ENCODE results near the gene C19orf18. TPM values are rescaled to one million over a fixed set of nuclear protein-coding genes. Genes with fewer than 3 reads are reported as not detected.

The C19orf18 gene
- total RNA-seq, 5 donors from 2014 or later (not counting 1 experiment from before 2014, with no cell fraction given) = 0.66 to 1.2 (median 0.93) TPM

GRCh38 chr19:57946316-57946715 is 28.0 kb downstream of the C19orf18 start:
- Mint-ChIP-seq H3K4me3 (peak overlapping the region; percentile 92 to 96 (median 93)), H3K27ac (peak overlapping the region; percentile 1 to 62), H3K4me1 (peaks cover 19 to 27% (median 22%) of the 10 kb centered on the region in 3 donors), H3K27me3 (no peaks in the 10 kb centered on the region), H3K36me3 (peaks cover 58% of the 10 kb centered on the region), H3K9me3 (peaks cover 33 to 55% (median 53%) of the 10 kb centered on the region in 3 donors)
- Histone ChIP-seq H3K36me3 (ENCODE audit: control insufficient read depth in 2 of 2, extremely low read depth in 1 of 2, insufficient read depth in 1 of 2, low read length in 1 of 2) (peaks cover 26 to 31% of the 10 kb centered on the region in 2 donors), H3K27ac (ENCODE audit: low read length) (peak overlapping the region; percentile 81), H3K4me1 (ENCODE audit: control insufficient read depth in 1 of 2, extremely low read depth in 1 of 2, insufficient read depth in 2 of 2, low read length in 2 of 2) (peaks cover 4 to 24% of the 10 kb centered on the region in 2 experiments), H3K4me3 (ENCODE audit: control insufficient read depth in 1 of 2, extremely low read depth in 1 of 2, low read length in 1 of 2) (peak overlapping the region in 1 of 2 donors; percentile 78), H3K9me3 (peaks cover 15% of the 10 kb centered on the region), H3K27me3 (replicated peaks in 1 of 2; ENCODE audit: control insufficient read depth in 2 of 2, extremely low read depth in 1 of 2, insufficient read depth in 2 of 2, low read length in 1 of 2) (peaks cover 0 to 7% of the 10 kb centered on the region in 2 experiments)
- ChIA-PET POLR2A (no interaction called here), CTCF (no interaction called here)
- no peak for ATAC-seq (replicated peaks in 1 of 4)
- 52% methylated on average over 2 of the region's 2 CpGs for WGBS (ENCODE audit: insufficient coverage)
- no peak for DNase-seq

- H3K4me1 Mint-ChIP-seq = peaks cover 11 to 17% (median 12%) of the 10 kb centered on the region in 3 donors
- H3K27ac Mint-ChIP-seq = no peak overlapping the region
- peaks cover 33 to 70% (median 64%) of the 10 kb centered on the region in 3 donors for H3K9me3 Mint-ChIP-seq
- H3K27ac ChIP-seq (ENCODE audit: low read length) = no peak overlapping the region
- peaks cover 0 to 8% of the 10 kb centered on the region in 2 experiments for H3K4me1 ChIP-seq (ENCODE audit: control insufficient read depth in 1 of 2, extremely low read depth in 1 of 2, insufficient read depth in 2 of 2, low read length in 2 of 2)
- no peaks in the 10 kb centered on the region for H3K27me3 ChIP-seq (replicated peaks in 1 of 2; ENCODE audit: control insufficient read depth in 2 of 2, extremely low read depth in 1 of 2, insufficient read depth in 2 of 2, low read length in 1 of 2)
- ATAC-seq (replicated peaks in 1 of 4) (no peak), DNase-seq (no peak)
- no CpG with 5 or more reads among the region's 3 CpGs for WGBS (ENCODE audit: insufficient coverage)
- peaks cover 86% of the 10 kb centered on the region for H3K36me3 Mint-ChIP-seq
- H3K36me3 ChIP-seq (ENCODE audit: control insufficient read depth in 2 of 2, extremely low read depth in 1 of 2, insufficient read depth in 1 of 2, low read length in 1 of 2) = peaks cover 29 to 38% of the 10 kb centered on the region in 2 donors
- H3K4me3 ChIP-seq (ENCODE audit: control insufficient read depth in 1 of 2, extremely low read depth in 1 of 2, low read length in 1 of 2) = peak overlapping the region in 1 of 2 donors; percentile 17
- H3K9me3 ChIP-seq = peaks cover 20% of the 10 kb centered on the region
- H3K4me3 Mint-ChIP-seq = no peak overlapping the region
- POLR2A ChIA-PET = no interaction called here
- CTCF ChIA-PET = no interaction called here
- H3K27me3 Mint-ChIP-seq = no peaks in the 10 kb centered on the region
Observed at GRCh38 chr19:57941593-57941992, 32.7 kb downstream of the C19orf18 start.

- no peak overlapping the region for H3K27ac ChIP-seq (ENCODE audit: low read length)
- Mint-ChIP-seq H3K27me3 (no peaks in the 10 kb centered on the region), H3K4me3 (peak overlapping the region in 1 of 3 donors; percentile 90), H3K4me1 (peaks cover 8 to 11% (median 8%) of the 10 kb centered on the region in 3 donors), H3K27ac (no peak overlapping the region), H3K9me3 (peaks cover 12 to 50% (median 36%) of the 10 kb centered on the region in 3 donors), H3K36me3 (peaks cover 59% of the 10 kb centered on the region)
- ATAC-seq (replicated peaks in 1 of 4) (no peak), DNase-seq (no peak)
- H3K27me3 ChIP-seq (replicated peaks in 1 of 2; ENCODE audit: control insufficient read depth in 2 of 2, extremely low read depth in 1 of 2, insufficient read depth in 2 of 2, low read length in 1 of 2) = peaks cover 0 to 7% of the 10 kb centered on the region in 2 experiments
- H3K36me3 ChIP-seq (ENCODE audit: control insufficient read depth in 2 of 2, extremely low read depth in 1 of 2, insufficient read depth in 1 of 2, low read length in 1 of 2) = peaks cover 1 to 6% of the 10 kb centered on the region in 2 donors
- peaks cover 6% of the 10 kb centered on the region for H3K9me3 ChIP-seq
- WGBS (ENCODE audit: insufficient coverage) = 92% methylated on average over 7 of the region's 12 CpGs
- no peak overlapping the region for H3K4me3 ChIP-seq (ENCODE audit: control insufficient read depth in 1 of 2, extremely low read depth in 1 of 2, low read length in 1 of 2)
- CTCF ChIA-PET = interaction anchor here in 1 of 2 donors (1.0 to 1.9 kb wide), 2 partner anchors 19 to 254 kb away, joined by 3 to 6 read pairs; partner anchors contain the start of genes ZNF417 and ZNF551
- H3K4me1 ChIP-seq (ENCODE audit: control insufficient read depth in 1 of 2, extremely low read depth in 1 of 2, insufficient read depth in 2 of 2, low read length in 2 of 2) = no peaks in the 10 kb centered on the region
- POLR2A ChIA-PET = interaction anchor here in 1 of 2 donors (1.1 kb wide), 1 partner anchor 635 kb away, joined by 8 read pairs; no protein-coding TSS in a partner anchor
Observed at GRCh38 chr19:57935731-57936130, 38.6 kb downstream of the C19orf18 start.

- Mint-ChIP-seq H3K4me1 (peaks cover 8 to 11% (median 8%) of the 10 kb centered on the region in 3 donors), H3K27me3 (no peaks in the 10 kb centered on the region), H3K9me3 (peaks cover 12 to 52% (median 38%) of the 10 kb centered on the region in 3 donors), H3K27ac (peak within 1 kb of the TSS; percentile 66 to 83), H3K36me3 (peaks cover 58% of the 10 kb centered on the region), H3K4me3 (peak within 1 kb of the TSS; percentile 82 to 90 (median 88))
- ChIA-PET CTCF (interaction anchor here in 1 of 2 donors (1.0 to 1.9 kb wide), 2 partner anchors 18 to 253 kb away, joined by 3 to 6 read pairs; partner anchors contain the start of genes ZNF417 and ZNF551), POLR2A (interaction anchor here (0.6 to 1.1 kb wide), 2 partner anchors 41 to 634 kb away, joined by 8 to 9 read pairs; no protein-coding TSS in a partner anchor)
- peak within 1 kb of the TSS; percentile 48 to 58 for H3K4me3 ChIP-seq (ENCODE audit: control insufficient read depth in 1 of 2, extremely low read depth in 1 of 2, low read length in 1 of 2)
- H3K4me1 ChIP-seq (ENCODE audit: control insufficient read depth in 1 of 2, extremely low read depth in 1 of 2, insufficient read depth in 2 of 2, low read length in 2 of 2) = no peaks in the 10 kb centered on the region
- H3K27me3 ChIP-seq (replicated peaks in 1 of 2; ENCODE audit: control insufficient read depth in 2 of 2, extremely low read depth in 1 of 2, insufficient read depth in 2 of 2, low read length in 1 of 2) = peaks cover 0 to 7% of the 10 kb centered on the region in 2 experiments
- WGBS (ENCODE audit: insufficient coverage) = 12% methylated on average over 41 of the region's 54 CpGs
- peaks cover 0 to 6% of the 10 kb centered on the region in 2 donors for H3K36me3 ChIP-seq (ENCODE audit: control insufficient read depth in 2 of 2, extremely low read depth in 1 of 2, insufficient read depth in 1 of 2, low read length in 1 of 2)
- H3K9me3 ChIP-seq = peaks cover 5% of the 10 kb centered on the region
- peak within 1 kb of the TSS; percentile 21 for H3K27ac ChIP-seq (ENCODE audit: low read length)
- ATAC-seq (replicated peaks in 1 of 4) (peak; percentile 80 to 99 (median 88)), DNase-seq (peak in 31 of 35 experiments; percentile 6 to 64 (median 28))
Observed at GRCh38 chr19:57934820-57935665, 39.3 kb downstream of the C19orf18 start, which contains the start of gene ZNF418. Gene ZNF418 (minus strand): TSS chr19:57935402. CDS start chr19:57933822, 1,580 bp downstream.

GRCh38 chr19:57927587-57927986 is 46.7 kb downstream of the C19orf18 start:
- Mint-ChIP-seq H3K9me3 (peaks cover 9 to 52% (median 39%) of the 10 kb centered on the region in 3 donors), H3K4me1 (no peaks in the 10 kb centered on the region), H3K27ac (no peak overlapping the region), H3K4me3 (no peak overlapping the region), H3K36me3 (peaks cover 40% of the 10 kb centered on the region), H3K27me3 (no peaks in the 10 kb centered on the region)
- ChIA-PET CTCF (no interaction called here), POLR2A (no interaction called here)
- no peak for DNase-seq
- H3K27me3 ChIP-seq (replicated peaks in 1 of 2; ENCODE audit: control insufficient read depth in 2 of 2, extremely low read depth in 1 of 2, insufficient read depth in 2 of 2, low read length in 1 of 2) = no peaks in the 10 kb centered on the region
- no peak overlapping the region for H3K27ac ChIP-seq (ENCODE audit: low read length)
- peaks cover 0 to 3% of the 10 kb centered on the region in 2 donors for H3K36me3 ChIP-seq (ENCODE audit: control insufficient read depth in 2 of 2, extremely low read depth in 1 of 2, insufficient read depth in 1 of 2, low read length in 1 of 2)
- peaks cover 21% of the 10 kb centered on the region for H3K9me3 ChIP-seq
- no peaks in the 10 kb centered on the region for H3K4me1 ChIP-seq (ENCODE audit: control insufficient read depth in 1 of 2, extremely low read depth in 1 of 2, insufficient read depth in 2 of 2, low read length in 2 of 2)
- 90% methylated on average over 4 of the region's 4 CpGs for WGBS (ENCODE audit: insufficient coverage)
- no peak for ATAC-seq (replicated peaks in 1 of 4)
- no peak overlapping the region for H3K4me3 ChIP-seq (ENCODE audit: control insufficient read depth in 1 of 2, extremely low read depth in 1 of 2, low read length in 1 of 2)
